Measurements from ENCODE around the gene PKP4. TPM values are rescaled to one million over a fixed set of nuclear protein-coding genes. Genes with fewer than 3 reads are reported as not detected.

Gene PKP4
- total and polyA plus RNA-seq, 2 experiments from 2014 or later = 7.6 to 32.2 TPM

DNA sequence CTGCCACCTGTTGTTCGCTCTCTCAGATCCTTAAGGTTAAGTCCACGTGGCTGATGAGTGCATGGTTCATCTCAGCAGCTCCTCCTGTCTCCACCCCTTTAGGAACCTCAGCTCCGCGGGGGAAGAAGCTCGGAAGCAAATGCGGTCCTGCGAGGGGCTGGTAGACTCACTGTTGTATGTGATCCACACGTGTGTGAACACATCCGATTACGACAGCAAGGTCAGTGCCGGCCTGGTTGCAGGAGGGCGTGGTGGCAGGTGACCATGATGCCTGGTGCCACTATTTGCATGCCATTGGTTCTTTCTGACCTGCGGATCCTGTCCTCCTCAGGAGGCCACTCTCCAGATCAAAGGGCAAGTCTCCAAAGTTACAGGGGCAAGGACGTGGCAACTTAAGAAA is 204.5 kb downstream of the PKP4 start:
- WGBS, 2 experiments (ENCODE audit: low coverage in 1 of 2, low lambda C conversion rate in 2 of 2, missing lambda C conversion rate in 2 of 2) = 91 to 94% methylated on average over 14 of the region's 14 CpGs

DNA sequence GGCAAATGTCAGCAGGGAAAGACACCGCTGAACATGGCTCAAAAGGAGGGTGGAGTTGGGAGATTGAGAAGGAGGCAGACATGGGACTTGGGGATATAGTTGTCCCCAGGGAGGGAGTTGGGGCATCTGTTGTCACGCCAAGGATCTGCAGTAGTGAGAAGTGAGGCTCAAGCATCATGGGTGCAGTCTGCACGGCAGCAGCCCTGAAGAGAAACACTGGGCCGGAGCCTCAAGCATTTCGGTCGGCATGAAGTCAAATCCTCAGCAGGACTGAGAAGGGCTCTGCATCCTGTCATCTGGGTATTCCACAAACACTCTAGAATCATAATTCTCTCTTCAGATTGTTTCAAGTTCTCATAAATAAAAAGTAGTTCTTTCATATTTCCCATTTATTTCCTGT is 205.7 kb downstream of the PKP4 start:
- H4K20me1 ChIP-seq (ENCODE audit: insufficient read depth) = no peaks in the 10 kb centered on the region
- H3K27ac ChIP-seq = no peak overlapping the region
- TF ChIP-seq EZH2 (IDR thresholded peaks at IDR 0.05; ENCODE audit: insufficient read depth, poor library complexity, severe bottlenecking) (no peak), EZH2phosphoT487 (IDR thresholded peaks at IDR 0.05; ENCODE audit: insufficient read depth, low read depth) (no peak)
- in situ Hi-C loops (cut with MboI) = no loop called here
- H3K27me3 ChIP-seq (replicated peaks; ENCODE audit: insufficient read depth) = no peaks in the 10 kb centered on the region
- H3K4me2 ChIP-seq (ENCODE audit: unreplicated experiment) = no peak overlapping the region
- H3K4me1 ChIP-seq (ENCODE audit: insufficient read depth) = peaks cover 21% of the 10 kb centered on the region
- no peaks in the 10 kb centered on the region for H3K9me2 ChIP-seq (ENCODE audit: insufficient read depth)
- no peak overlapping the region for H3K9ac ChIP-seq
- no peak overlapping the region for H3K4me3 ChIP-seq
- DNase-seq = no peak
- WGBS, 2 experiments (ENCODE audit: low coverage in 1 of 2, low lambda C conversion rate in 2 of 2, missing lambda C conversion rate in 2 of 2) = 92 to 93% methylated on average over 6 of the region's 6 CpGs
- H3K9me3 ChIP-seq (ENCODE audit: low read depth) = no peaks in the 10 kb centered on the region
- no peaks in the 10 kb centered on the region for H3K79me2 ChIP-seq (ENCODE audit: insufficient read depth)
- peaks cover 18% of the 10 kb centered on the region for H3F3A ChIP-seq (ENCODE audit: insufficient read depth)
- no peak overlapping the region for H2AFZ ChIP-seq
- H3K36me3 ChIP-seq (ENCODE audit: low read depth) = peaks cover 7% of the 10 kb centered on the region

More for the DNA sequence above, 204.5 kb downstream of the PKP4 start:
- Histone ChIP-seq H3K4me3 (no peak overlapping the region), H3K4me1 (ENCODE audit: insufficient read depth) (peaks cover 15% of the 10 kb centered on the region), H3K27ac (no peak overlapping the region), H3K9me3 (ENCODE audit: low read depth) (no peaks in the 10 kb centered on the region), H3K27me3 (replicated peaks; ENCODE audit: insufficient read depth) (no peaks in the 10 kb centered on the region), H3K9ac (no peak overlapping the region), H4K20me1 (ENCODE audit: insufficient read depth) (no peaks in the 10 kb centered on the region), H2AFZ (no peak overlapping the region), H3K4me2 (ENCODE audit: unreplicated experiment) (no peak overlapping the region), H3F3A (ENCODE audit: insufficient read depth) (peaks cover 11% of the 10 kb centered on the region; the same call in 1 of the 2 replicates), H3K79me2 (ENCODE audit: insufficient read depth) (no peaks in the 10 kb centered on the region), H3K9me2 (ENCODE audit: insufficient read depth) (no peaks in the 10 kb centered on the region), H3K36me3 (ENCODE audit: low read depth) (peaks cover 1% of the 10 kb centered on the region)
- DNase-seq = no peak
- in situ Hi-C loops (cut with MboI) = no loop called here
- no peak for TF ChIP-seq EZH2phosphoT487 (IDR thresholded peaks at IDR 0.05; ENCODE audit: insufficient read depth, low read depth)
- TF ChIP-seq EZH2 (IDR thresholded peaks at IDR 0.05; ENCODE audit: insufficient read depth, poor library complexity, severe bottlenecking) = no peak

DNA sequence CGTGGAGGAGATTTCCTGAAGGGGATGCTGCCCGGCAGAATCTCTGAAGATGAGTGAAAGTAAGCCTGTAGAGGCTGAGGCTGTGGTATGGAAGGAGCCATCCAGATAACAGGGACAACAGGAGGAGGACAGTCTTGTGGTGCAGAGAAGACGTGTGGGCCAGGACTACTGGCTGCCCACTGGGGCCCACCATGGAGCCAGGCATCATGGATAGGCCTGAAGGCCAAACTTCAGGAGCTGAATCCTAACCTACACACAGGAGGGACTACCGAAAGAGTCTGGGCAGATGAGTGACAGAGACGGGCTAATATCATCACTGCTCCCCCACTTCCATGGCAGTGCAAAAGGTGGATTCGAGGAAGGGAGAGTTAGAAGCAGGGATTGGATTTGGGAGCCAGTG is 207.0 kb downstream of the PKP4 start:
- no peaks in the 10 kb centered on the region for H4K20me1 ChIP-seq (ENCODE audit: insufficient read depth)
- no peak for DNase-seq
- H3K36me3 ChIP-seq (ENCODE audit: low read depth) = peaks cover 7% of the 10 kb centered on the region
- no peak overlapping the region for H3K27ac ChIP-seq
- 91 to 97% methylated on average over 6 of the region's 6 CpGs for WGBS, 2 experiments (ENCODE audit: low coverage in 1 of 2, low lambda C conversion rate in 2 of 2, missing lambda C conversion rate in 2 of 2)
- no peaks in the 10 kb centered on the region for H3K9me3 ChIP-seq (ENCODE audit: low read depth)
- H3K4me1 ChIP-seq (ENCODE audit: insufficient read depth) = peaks cover 32% of the 10 kb centered on the region
- TF ChIP-seq EZH2 (IDR thresholded peaks at IDR 0.05; ENCODE audit: insufficient read depth, poor library complexity, severe bottlenecking) = no peak
- TF ChIP-seq EZH2phosphoT487 (IDR thresholded peaks at IDR 0.05; ENCODE audit: insufficient read depth, low read depth) = no peak
- in situ Hi-C loops (cut with MboI) = no loop called here
- no peak overlapping the region for H3K4me3 ChIP-seq
- H3K4me2 ChIP-seq (ENCODE audit: unreplicated experiment) = no peak overlapping the region
- peaks cover 28% of the 10 kb centered on the region for H3F3A ChIP-seq (ENCODE audit: insufficient read depth)
- H3K9ac ChIP-seq = no peak overlapping the region
- H2AFZ ChIP-seq = no peak overlapping the region
- H3K79me2 ChIP-seq (ENCODE audit: insufficient read depth) = no peaks in the 10 kb centered on the region
- no peaks in the 10 kb centered on the region for H3K9me2 ChIP-seq (ENCODE audit: insufficient read depth)
- H3K27me3 ChIP-seq (replicated peaks; ENCODE audit: insufficient read depth) = no peaks in the 10 kb centered on the region

DNA sequence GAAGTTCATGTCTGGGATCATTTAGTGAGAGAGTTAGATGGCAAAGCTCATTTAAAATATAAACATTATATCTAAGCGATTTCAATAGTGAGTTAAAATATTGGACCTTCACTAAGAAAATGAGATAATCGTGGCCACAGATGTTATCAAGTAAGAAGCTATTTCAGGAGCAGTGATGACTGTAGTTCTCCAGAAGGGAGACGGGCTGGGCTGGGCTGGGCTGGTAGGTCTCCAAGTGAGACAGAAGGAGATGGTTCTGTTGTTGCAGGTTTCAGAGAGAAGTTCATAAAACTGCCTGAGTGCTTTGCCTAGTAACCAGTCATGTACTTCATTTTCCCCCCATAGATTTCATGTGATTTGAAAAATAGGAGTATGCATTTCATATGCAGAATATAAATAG is 208.2 kb downstream of the PKP4 start:
- Histone ChIP-seq H2AFZ (no peak overlapping the region), H3F3A (ENCODE audit: insufficient read depth) (peaks cover 28% of the 10 kb centered on the region), H3K9me3 (ENCODE audit: low read depth) (no peaks in the 10 kb centered on the region), H3K36me3 (ENCODE audit: low read depth) (peaks cover 14% of the 10 kb centered on the region), H3K27me3 (replicated peaks; ENCODE audit: insufficient read depth) (no peaks in the 10 kb centered on the region), H3K9ac (no peak overlapping the region), H3K27ac (no peak overlapping the region), H3K9me2 (ENCODE audit: insufficient read depth) (no peaks in the 10 kb centered on the region), H4K20me1 (ENCODE audit: insufficient read depth) (no peaks in the 10 kb centered on the region), H3K4me3 (no peak overlapping the region), H3K4me1 (ENCODE audit: insufficient read depth) (peaks cover 32% of the 10 kb centered on the region), H3K4me2 (ENCODE audit: unreplicated experiment) (no peak overlapping the region), H3K79me2 (ENCODE audit: insufficient read depth) (no peaks in the 10 kb centered on the region)
- TF ChIP-seq EZH2phosphoT487 (IDR thresholded peaks at IDR 0.05; ENCODE audit: insufficient read depth, low read depth) (no peak), EZH2 (IDR thresholded peaks at IDR 0.05; ENCODE audit: insufficient read depth, poor library complexity, severe bottlenecking) (no peak)
- in situ Hi-C loops (cut with MboI) = no loop called here
- 33 to 42% methylated on average over 3 of the region's 3 CpGs for WGBS, 2 experiments (ENCODE audit: low coverage in 1 of 2, low lambda C conversion rate in 2 of 2, missing lambda C conversion rate in 2 of 2)
- peak; percentile 56 for DNase-seq

Data from GM23248 (cell line).